Choroid plexus epithelial cell (primary cell): ENCODE measurements around the gene GAB3.

Source experiments
- DNase-seq: peaks from one replicate; pipeline ENCODE4 v3.0.0-alpha.2; 2010; ENCODE audit warnings: low read depth
- H3K4me3 ChIP-seq: 2 replicates; pipeline ENCODE4 v1.5.1; 2011; ENCODE audit warnings: low read depth, mild to moderate bottlenecking, control low read depth, low read length, moderate library complexity
- CTCF ChIP-seq: conservative IDR thresholded peaks from 2 replicates; pipeline ENCODE4 v1.5.1; 2011; ENCODE audit warnings: low read depth, mild to moderate bottlenecking, control low read depth, inconsistent platforms, low read length, moderate library complexity

Gene GAB3

GRCh38 chrX:154731184-154731583 lies 19.7 kb downstream of the GAB3 start:
- no peak for TF ChIP-seq CTCF
- no peak for DNase-seq

GRCh38 chrX:154730253-154730891 lies 20.5 kb downstream of the GAB3 start:
- no peak overlapping the region for H3K4me3 ChIP-seq
- no peak for TF ChIP-seq CTCF
- peak; percentile 86 for DNase-seq

More at GRCh38 chrX:154731184-154731583, 19.7 kb downstream of the GAB3 start:
- no peak overlapping the region for H3K4me3 ChIP-seq

GRCh38 chrX:154729439-154729838 lies 21.4 kb downstream of the GAB3 start:
- no peak for TF ChIP-seq CTCF
- no peak overlapping the region for H3K4me3 ChIP-seq
- no peak for DNase-seq

GRCh38 chrX:154728431-154729190 lies 22.3 kb downstream of the GAB3 start:
- DNase-seq: no peak
- no peak overlapping the region for H3K4me3 ChIP-seq
- TF ChIP-seq CTCF: no peak

GRCh38 chrX:154727871-154728270 lies 23.0 kb downstream of the GAB3 start:
- no peak overlapping the region for H3K4me3 ChIP-seq
- DNase-seq: peak; percentile 77
- TF ChIP-seq CTCF: no peak

GRCh38 chrX:154727418-154727817 lies 23.5 kb downstream of the GAB3 start:
- DNase-seq: peak; percentile 42
- no peak overlapping the region for H3K4me3 ChIP-seq
- TF ChIP-seq CTCF: no peak
